NCI-H2029 treated with DMSO at 0.1 percent for 48 hours (cell line): ENCODE results near the gene TPRKB.
"Not testable (repeated sequence)": the region's sequence is repeated elsewhere in the genome, so short reads cannot be mapped to it uniquely, and the experiment has no call there.

Experiments
- DNase-seq: peaks from one replicate; lab custom pipeline; 2025; lab: John Stamatoyannopoulos, UW

Gene TPRKB

GRCh38 chr2:73739101-73739500 lies 2.0 kb upstream of the TPRKB start:
- no peak for DNase-seq

GRCh38 chr2:73736378-73736777 lies 767 bp downstream of the TPRKB start:
- no peak for DNase-seq

GRCh38 chr2:73730810-73731209 lies 6.3 kb downstream of the TPRKB start:
- DNase-seq = no peak

GRCh38 chr2:73728711-73729110 lies 8.4 kb downstream of the TPRKB start:
- no peak for DNase-seq

- no peak for DNase-seq
Measured at GRCh38 chr2:73728043-73728442, 9.1 kb downstream of the TPRKB start.

- not testable (repeated sequence) for DNase-seq
Measured at GRCh38 chr2:73726657-73727056, 10.5 kb downstream of the TPRKB start.

GRCh38 chr2:73718851-73719621 lies 18.1 kb downstream of the TPRKB start:
- no peak for DNase-seq

- no peak for DNase-seq
Measured at GRCh38 chr2:73718421-73718820, 18.7 kb downstream of the TPRKB start.

GRCh38 chr2:73717695-73718094 lies 19.4 kb downstream of the TPRKB start:
- DNase-seq = not testable (repeated sequence)

GRCh38 chr2:73717251-73717606 lies 19.9 kb downstream of the TPRKB start:
- DNase-seq = no peak

GRCh38 chr2:73716543-73717250 lies 20.4 kb downstream of the TPRKB start:
- DNase-seq = no peak

- no peak for DNase-seq
Measured at GRCh38 chr2:73714091-73714490, 23.1 kb downstream of the TPRKB start.

- DNase-seq = no peak
Measured at GRCh38 chr2:73708527-73708926, 28.6 kb downstream of the TPRKB start.

- DNase-seq = no peak
Measured at GRCh38 chr2:73707636-73708035, 29.5 kb downstream of the TPRKB start.

GRCh38 chr2:73707058-73707457 lies 30.1 kb downstream of the TPRKB start:
- DNase-seq = no peak

GRCh38 chr2:73705091-73705490 lies 32.1 kb downstream of the TPRKB start:
- DNase-seq = no peak

- DNase-seq = no peak
Measured at GRCh38 chr2:73704285-73704684, 32.9 kb downstream of the TPRKB start.

GRCh38 chr2:73703675-73704074 lies 33.5 kb downstream of the TPRKB start:
- no peak for DNase-seq

- DNase-seq = not testable (repeated sequence)
Measured at GRCh38 chr2:73702852-73703493, 34.2 kb downstream of the TPRKB start.

GRCh38 chr2:73701968-73702665 lies 35.0 kb downstream of the TPRKB start:
- DNase-seq = no peak

- not testable (repeated sequence) for DNase-seq
Measured at GRCh38 chr2:73701448-73701765, 35.7 kb downstream of the TPRKB start.

- DNase-seq = no peak
Measured at GRCh38 chr2:73700661-73701447, 36.3 kb downstream of the TPRKB start.
